A204.1 (cell line): ENCODE measurements around the gene WDR4.
A peak's percentile ranks its signal among the peaks of the same experiment; 100 is the strongest.
"Not testable (repeated sequence)": the region's sequence is repeated elsewhere in the genome, so short reads cannot be mapped to it uniquely, and the experiment has no call there.

Experiments used
- FAIRE-seq: peaks from 2 replicates; lab custom pipeline; 2012; peaks lifted over from hg19 to GRCh38; lab: Jason Lieb, UNC

WDR4 gene

DNA sequence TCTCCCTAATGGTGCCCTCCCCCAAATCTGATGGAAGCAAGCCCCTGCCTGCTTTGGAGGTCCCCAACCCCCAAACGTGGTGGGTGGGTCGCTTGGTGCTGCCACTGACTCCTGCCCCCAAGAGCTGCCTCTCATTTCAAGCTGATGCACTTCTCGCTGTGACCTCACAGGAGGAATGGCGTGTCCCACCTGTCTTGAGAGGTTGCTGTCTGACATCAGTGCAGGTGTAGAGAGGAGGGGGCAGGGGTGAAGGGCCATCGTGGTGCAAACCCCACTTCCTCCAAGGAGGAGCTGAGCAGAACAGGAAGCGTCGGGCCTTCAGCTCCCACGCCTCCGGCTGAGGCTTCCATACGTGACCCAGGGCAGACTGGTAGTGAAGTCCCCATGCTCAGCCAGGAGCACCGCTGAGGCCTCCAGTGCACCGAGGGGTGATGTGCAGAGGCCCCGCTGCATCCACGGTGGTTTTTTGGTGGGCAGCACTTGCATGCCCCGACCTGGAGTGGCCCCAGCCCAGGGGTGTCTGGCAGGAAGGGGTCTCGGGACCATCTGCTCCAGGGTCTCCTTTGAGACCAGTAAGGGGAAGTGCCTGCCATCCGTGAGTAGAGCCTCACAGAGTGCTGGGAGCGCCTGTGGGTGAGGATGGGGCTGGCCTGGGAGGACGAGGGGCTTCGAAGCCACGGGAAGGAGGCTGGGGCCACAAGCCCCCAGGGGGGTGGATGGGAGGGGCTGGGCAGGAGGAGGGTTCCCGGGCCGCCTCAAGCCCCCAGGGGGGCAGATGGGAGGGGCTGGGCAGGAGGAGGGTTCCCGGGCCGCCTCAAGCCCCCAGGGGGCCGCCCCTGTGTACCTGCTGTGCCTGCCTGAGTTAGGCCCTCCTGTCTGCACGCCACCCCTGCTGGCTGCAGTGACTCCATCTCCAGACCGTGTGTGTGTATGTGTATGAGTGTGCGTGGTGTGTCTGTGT, 39.8 kb downstream of the WDR4 start:
- no peak for FAIRE-seq

DNA sequence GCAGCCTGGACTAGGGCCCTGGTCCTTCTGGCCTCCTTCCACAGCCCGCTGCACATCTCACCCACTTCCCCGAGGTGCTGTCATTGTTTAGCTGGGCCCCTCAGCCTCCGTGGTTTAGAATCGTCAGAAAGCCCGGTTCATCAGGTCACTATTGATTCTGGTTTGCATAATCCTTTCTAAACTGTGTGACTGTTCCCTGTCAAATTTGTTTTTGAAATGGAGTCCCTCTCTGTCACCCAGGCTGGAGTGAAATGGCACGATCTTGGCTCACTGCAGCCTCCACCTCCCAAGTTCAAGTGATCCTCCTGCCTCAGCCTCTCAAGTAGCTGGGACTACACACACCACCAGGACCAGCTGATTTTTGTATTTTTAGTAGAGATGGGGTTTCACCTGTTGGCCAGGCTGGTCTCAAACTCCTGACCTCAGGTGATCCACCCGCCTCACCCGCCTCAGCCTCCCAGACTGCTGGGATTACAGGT, 41.1 kb downstream of the WDR4 start:
- FAIRE-seq, result not testable (repeated sequence)

DNA sequence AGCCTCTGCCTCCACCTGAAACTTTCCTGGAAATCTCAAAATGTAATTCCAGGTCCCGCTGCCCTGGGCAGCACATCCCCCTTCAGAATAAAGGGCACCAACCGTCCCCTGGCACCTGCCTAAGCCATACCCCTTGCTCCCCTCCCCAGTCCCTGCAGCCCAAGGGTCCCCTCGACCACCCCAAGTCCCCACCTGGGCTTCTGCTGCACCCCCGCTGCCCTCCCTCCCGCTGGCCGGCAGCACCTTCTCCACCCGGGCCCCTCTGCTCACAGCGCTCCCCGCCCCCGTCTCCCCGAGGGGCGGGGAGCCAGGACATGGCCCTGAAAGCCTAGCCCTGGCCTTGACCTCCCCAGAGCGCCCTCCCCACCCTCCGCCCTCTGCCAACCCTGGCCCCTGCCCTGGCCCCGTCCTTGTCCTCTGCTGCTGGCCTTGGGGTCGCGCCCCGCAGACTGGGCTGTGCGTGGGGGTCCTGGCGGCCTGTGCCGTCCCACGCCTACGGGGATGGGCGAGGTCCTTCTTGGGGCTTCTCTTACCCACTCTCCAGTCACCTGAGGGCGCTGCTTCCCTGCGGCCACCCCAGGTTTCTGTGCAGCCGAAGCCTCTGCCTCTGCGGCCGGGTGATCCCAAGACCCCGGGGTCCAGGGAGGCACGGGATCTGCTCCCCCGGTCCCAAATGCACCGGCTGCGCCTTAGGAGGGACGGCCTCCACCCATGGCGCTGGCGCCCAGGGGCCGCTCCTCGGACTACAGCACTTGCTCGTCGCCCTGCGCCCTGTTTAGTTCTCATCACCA, 41.7 kb downstream of the WDR4 start:
- FAIRE-seq, result no peak

DNA sequence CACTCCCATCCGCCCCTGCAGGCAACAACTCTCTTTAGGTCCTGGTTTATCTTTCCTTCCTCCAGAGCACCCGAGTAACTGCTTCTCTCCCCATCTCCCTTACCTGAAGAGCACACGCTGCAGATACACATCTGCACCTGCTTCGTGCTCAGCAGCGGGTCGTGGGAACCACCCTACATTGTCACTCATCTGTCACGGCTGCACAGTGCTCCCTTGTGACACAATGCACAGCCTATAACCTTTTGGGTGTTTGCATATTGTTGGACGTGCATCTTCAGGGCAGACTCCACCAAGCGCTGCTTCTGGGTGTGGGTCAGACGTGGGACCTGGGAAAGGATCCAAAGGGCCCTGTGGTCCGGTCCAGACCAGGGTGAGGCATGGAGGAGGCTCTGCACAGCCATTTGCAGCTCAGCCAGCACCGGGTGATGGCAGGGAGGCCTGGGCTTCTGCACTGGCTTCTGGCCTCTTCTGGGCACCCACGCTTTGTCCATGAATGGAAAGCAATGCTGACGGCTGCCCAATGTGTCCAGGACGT, 42.5 kb downstream of the WDR4 start:
- no peak for FAIRE-seq

DNA sequence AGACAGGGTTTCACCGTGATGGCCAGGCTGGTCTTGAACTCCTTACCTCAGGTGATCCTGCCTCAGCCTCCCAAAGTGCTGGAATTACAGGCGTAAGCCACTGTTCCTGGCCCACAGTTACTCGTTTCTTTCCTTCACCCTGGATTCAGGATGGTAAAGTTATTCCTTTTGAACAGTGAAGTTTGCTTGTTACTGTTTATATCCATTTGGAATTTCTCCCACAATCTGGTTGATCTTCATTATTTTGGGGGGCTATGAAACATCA, 43.0 kb downstream of the WDR4 start:
- no peak for FAIRE-seq

DNA sequence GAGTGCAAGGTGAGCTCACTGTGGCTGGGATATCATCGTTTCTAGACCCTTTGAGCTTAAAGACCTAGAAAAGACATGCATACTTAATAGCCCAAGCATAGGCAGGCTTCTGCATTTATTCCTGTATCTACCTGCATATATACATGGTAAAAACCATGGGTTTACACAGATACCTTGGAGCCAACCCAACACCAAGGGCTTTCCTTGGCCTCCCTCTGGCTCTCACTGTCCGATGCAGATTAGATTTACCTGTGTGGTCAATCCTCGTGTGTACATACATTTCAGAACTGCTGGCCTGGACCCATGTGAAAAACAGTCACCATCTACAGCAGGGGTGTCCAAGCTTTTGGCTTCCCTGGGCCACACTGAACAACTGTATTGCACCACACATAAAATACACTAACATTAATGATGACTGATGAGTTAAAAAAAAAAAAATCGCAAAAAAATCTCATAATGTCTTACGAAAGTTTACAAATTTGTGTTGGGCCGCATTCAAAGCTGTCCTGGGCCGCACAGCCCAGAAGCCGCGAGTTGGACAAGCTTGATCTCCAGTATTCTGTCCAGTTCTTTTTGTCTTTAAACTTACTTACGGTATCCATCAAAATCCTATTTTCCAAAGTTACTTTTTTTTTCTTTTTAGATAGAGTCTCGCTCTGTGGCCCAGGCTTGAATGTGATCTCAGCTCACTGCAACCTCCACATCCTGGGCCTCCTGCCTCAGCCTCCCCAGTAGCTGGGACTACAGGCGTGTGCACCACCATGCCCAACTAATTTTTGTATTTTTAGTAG, 43.5 kb downstream of the WDR4 start:
- FAIRE-seq, result no peak

DNA sequence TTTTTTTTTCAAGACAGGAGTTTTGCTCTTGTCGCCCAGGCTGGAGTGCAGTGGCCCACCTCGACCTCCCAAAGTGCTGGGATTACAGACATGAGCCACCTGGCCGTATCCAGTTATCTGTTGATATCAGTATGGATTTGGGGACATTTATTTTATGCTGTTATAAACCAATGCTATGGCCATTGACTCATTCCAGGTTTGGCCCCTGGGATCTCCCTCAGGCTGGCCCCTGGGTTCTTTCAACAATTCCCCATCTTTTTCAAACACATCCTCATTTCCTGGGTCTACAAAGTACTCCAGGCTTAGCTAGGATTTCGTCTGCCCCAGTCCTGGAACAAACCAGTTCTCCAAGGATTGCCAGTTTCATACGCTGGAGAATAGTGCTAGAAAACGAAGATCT, 44.1 kb downstream of the WDR4 start:
- no peak for FAIRE-seq

DNA sequence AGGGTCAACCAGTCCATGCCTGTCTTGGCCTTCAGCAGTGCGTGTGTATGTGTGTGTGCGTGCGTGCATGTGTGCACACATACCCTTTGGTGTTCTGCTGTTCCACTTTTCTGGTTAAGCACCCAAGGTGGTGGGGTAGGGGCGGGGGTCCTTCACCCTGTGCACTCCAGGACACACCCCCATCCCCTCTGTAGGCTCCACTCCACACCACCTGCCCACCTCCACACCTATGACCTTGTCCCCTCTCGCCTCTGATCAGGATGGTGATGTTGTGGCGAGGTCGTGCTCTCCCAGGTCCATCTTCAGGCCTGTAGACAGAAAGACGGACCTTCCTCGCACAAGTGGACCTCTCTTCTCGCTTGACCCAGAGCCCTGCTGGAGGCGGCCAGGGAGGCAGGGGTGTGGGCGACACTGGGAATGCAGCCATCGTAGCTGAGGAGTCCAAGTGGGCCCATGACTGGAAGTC, 44.6 kb downstream of the WDR4 start:
- no peak for FAIRE-seq

DNA sequence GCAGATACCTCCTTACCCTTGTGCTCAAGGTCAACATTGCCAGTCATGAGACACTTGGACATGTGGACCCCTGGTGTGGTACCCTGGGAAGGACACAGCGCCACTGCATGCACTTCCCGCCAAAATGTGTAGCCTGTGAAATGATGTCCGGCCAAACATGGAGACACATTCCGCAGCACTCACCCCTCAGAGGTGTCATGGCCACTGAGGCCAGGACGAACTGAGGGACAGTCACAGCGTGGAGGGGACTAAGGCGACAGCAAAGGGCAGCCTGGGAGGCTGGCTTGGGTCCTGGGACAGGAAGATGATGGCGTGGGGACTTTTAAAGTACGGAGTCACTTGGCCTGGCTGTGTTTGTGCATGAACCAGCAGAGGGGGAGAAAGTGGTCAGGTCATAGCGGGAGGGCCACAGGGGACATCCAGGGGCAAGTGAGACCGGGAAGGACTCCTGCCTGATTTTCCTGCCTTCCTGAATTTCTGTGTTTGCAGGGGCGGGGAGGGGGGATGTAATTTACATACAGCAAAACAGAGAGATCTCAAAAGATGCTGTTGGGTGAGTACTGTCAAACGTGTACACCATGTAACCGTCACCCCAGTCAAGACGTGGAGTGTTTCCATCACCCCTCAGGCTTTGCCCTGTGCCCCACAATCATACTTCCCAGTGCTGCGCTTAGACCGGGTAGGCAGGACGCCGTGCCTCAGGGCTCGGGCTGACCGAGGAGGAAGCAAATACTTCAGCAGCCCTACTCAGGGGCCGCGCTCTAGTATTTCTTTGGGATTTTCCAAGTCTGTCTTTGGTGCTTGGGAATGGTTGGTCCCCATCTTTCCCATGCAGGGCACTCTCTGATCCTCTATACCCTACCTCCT, 45.2 kb downstream of the WDR4 start:
- no peak for FAIRE-seq

DNA sequence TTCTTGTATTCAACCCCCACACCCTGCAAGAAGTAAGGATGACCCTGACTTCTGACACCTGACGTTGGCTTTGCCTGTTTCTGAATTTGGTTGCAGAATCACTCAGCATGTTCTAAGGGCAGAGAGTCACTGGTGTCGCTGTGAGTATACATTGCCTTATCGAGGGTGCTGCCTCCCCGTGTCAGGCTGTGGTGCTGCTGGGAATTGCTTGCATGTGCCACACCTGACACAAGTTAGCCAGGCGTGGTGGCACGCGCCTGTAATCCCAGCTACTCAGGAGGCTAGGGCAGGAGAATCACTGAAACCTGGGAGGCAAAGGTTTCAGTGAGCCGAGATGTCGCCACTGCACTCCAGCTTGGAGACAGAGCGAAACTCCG, 45.9 kb downstream of the WDR4 start:
- FAIRE-seq, result no peak

DNA sequence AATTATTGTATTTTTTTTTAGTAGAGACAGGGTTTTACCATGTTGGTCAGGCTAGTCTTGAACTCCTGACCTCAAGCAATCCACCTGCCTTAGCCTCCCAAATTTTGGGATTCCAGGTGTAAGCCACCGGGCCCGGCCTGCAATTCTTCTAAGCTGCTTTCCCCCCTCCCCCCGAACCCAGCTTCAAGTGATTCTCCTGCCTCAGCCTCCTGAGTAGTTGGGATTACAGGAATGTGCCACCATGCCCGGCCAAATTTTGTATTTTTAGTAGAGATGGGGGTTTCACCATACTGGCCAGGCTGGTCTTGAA, 47.1 kb downstream of the WDR4 start:
- not testable (repeated sequence) for FAIRE-seq

DNA sequence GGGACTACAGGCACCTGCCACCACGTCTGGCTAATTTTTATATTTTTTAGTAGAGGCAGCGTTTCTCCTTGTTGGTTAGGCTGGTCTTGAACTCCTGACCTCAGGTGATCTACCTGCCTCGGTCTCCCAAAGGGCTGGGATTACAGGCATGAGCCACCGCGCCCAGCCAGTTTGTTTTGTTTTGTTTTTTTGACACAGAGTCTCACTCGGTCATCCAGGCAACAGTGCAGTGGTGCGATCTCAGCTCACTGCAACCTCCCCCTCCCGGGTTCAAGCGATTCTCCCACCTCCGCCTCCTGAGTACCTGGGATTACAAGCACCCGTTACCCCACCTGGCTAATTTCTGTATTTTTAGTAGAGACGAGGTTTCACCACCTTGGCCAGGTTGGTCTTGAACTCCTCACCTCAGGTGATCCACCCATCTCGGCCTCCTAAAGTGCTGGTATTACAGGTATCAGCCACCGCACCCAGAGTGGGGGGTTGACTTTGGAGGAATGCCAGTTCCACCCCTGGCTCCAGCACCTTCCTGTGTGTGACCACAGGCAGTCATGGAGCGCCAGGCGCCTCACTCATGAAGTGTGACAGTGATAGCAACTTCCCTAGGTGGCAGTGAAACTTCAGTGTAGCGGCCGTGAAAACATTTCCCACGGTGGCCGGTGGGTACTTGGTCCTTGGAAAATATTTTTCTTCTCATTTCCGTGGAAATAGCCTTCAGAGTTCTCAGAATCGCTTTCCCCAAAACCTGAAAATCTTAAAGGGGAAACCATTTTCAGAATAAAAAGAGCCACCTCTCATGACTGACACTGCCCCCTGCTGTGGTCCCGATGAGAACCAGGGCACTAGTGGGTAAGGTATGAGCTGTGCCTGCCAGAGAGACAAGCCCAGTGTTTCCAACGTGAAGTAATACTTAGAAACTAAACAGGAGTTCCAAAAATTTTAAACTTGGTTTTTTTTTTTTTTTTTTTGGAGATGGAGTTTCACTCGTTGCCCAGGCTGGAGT, 48.6 kb downstream of the WDR4 start:
- FAIRE-seq, result no peak

DNA sequence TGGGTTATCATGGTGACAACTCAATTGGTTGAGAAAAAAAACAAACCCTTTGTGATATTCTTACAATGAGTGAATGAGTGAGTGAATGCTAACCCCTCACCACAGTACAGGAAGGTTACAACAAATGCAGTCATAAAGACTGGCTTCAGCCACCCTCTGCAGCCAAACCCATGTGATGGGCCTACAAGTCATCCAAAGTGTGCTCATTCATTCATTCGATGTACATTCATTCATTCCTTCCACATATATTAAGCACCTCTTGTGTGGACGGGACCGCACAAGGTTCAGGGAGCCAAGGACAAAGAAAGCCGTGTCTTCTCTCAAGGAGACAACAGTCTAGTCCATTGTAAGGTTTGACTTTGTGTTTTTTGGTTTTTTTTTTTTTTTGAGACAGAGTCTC, 49.4 kb downstream of the WDR4 start:
- FAIRE-seq, result no peak

DNA sequence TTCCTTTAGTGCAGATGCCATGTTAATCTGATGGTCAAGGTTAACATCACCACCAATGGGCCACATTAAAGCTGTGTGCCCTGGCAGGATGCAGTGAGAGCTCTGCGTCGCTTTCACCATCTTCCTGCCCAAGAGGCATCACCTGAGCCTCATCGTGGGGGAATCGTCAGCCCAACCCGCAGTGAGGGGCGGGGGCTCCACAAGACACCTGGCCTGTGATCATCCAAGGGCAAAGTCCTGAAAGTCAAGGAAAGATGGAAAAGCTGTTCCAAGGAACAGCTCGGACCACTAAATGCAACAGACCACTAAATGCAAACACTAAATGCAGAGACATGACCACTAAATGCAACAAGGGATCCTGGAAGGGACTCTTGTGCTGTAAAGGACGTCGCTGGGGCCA, 49.9 kb downstream of the WDR4 start:
- no peak for FAIRE-seq

DNA sequence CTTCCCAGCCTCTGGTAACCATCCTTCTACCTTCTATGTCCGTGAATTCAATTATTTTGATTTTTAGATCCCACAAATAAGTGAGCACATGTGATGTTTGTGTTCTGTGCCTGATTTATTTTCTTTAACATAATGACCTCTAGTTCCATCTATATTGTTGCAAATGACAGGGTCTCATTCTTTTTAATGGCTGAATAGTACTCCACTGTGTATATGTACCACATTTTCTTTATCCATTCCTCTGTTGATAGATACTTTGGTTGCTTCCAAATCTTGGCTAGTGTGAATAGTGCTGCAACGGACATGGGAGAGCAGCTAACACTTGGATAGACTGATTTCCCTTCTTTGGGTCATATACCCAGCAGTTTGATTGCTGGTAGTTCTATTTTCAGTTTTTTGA, 51.8 kb downstream of the WDR4 start:
- no peak for FAIRE-seq

DNA sequence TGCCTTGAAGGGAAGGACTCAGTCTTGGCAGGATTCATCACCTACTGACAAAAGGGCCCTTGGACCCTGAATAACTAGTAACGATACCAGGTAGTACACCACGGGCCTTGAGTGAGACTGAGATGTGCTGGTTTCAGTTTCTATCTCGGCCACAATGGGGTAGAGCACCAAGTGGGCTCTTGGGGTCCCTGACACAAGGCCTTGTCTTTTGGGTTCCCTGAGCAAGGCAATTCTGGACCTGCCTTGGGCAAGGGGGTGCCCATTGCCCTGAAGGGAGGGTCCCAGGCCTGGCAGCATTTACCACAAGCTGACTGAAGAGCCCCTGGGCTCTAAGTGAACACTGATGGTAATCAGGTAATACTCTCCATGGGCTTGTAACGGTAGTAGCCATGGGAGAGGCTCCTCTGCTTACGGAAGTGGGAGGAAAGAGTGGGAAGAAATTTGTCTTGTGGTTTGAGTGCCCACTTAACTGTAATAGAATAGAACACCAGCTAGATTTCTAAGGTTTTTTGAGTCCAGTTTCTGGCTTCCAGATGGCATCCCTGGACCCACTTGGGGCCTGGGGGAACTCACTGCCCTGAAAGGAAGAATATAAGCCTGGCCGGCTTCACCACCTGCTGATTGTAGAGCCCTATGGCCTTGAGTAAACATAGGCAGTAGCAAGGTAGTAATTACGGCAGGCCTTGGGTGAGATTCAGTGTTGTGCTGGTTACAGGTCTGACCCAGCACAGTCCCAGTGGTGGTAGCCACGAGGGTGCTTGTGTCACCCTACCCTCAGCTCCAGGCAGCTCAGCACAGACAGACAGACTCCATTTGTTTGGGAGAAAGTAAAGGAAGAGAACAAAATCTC, 58.5 kb downstream of the WDR4 start:
- FAIRE-seq, result no peak

DNA sequence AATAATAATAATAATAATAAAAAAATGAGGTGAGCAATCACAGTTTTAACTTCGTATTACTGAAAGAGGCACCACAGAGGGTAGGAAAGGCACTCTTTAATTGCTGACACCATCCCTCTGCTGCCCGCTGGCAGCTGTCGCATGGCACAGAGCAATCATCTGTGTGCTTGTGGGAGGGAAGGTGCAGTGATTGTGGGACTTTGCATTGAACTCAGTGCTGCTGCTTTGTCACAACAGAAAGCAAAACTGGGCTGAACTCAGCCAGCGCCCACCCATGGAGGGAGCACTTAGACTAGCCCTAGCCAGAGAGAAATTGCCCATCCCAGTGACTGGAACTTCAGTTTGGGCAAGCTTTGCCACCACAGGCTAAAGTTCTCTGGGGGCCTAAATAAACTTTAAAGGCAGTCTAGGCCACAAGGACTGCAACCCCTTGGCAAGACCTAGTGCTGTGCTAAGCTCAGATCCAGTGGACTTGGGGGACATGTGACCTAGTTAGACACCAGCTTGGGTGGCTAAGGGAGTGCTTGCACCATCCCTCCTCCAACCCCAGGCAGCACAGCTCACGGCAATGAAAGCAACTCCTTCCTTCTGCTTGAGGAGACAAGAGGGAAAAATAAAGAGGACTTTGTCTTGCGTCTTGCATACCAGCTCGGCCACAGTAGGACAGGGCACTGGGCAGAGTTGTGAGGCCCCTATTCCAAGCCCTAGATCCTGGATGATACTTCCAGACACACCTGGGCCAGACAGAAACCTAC, 59.3 kb downstream of the WDR4 start:
- FAIRE-seq, result no peak

DNA sequence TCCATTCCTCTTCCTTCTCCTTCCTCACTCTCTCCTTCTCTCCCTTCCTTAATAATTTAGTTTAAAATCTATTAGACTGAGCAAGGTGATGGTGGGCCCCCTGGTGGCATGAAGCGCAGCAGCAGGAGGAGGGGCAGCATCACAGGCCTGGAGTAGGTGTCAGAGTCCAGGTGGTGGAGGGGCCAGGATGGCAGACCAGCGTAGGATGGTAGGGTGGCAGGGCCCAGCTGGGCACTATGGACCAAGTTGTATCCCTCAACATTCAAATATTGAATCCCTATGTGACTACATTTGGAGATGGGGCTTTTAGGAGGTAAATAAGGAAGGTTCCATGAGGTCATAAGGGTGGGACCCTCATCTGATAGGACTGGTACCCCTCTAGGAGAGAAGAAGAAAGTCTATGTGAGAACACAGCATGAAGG, 61.0 kb downstream of the WDR4 start:
- no peak for FAIRE-seq

DNA sequence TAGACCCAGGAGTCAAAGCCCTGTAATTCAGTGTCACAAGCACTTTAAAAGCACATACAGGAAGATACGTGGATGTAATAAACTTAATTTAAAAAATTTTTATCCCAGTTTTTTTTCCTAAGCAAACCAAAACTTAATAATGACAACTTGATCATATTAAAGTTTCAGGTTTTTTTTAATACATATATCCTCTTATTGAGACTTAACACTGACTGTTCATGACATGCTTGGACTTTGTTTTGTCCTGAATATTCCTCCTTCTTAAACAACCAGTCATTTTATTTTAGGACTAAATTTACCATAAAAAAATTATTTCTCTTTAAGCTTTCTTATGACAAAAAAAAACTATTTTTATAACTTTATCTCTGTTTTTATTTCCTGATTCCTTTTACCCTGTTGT, 64.1 kb downstream of the WDR4 start:
- peak; percentile 53 for FAIRE-seq
